Measurements from ENCODE around the gene LTBP4.

LTBP4 gene

GRCh38 chr19:40633207-40633606 lies 32.0 kb downstream of the LTBP4 start:
- TF ChIP-seq CTCF (IDR thresholded peaks at IDR 0.05; ENCODE audit: low read depth, low read length, missing control alignments) = no peak
- DNase-seq (ENCODE audit: low read depth) = no peak
- no peak overlapping the region for H3K4me3 ChIP-seq (ENCODE audit: low read depth, low read length)

GRCh38 chr19:40638327-40638726 lies 37.2 kb downstream of the LTBP4 start:
- H3K4me3 ChIP-seq (ENCODE audit: low read depth, low read length) = no peak overlapping the region
- no peak for TF ChIP-seq CTCF (IDR thresholded peaks at IDR 0.05; ENCODE audit: low read depth, low read length, missing control alignments)
- no peak for DNase-seq (ENCODE audit: low read depth)

- no peak for DNase-seq (ENCODE audit: low read depth)
- TF ChIP-seq CTCF (IDR thresholded peaks at IDR 0.05; ENCODE audit: low read depth, low read length, missing control alignments) = no peak
- no peak overlapping the region for H3K4me3 ChIP-seq (ENCODE audit: low read depth, low read length)
Measured at GRCh38 chr19:40639638-40639982, 38.4 kb downstream of the LTBP4 start.

GRCh38 chr19:40640744-40641143 lies 39.6 kb downstream of the LTBP4 start:
- no peak overlapping the region for H3K4me3 ChIP-seq (ENCODE audit: low read depth, low read length)
- DNase-seq (ENCODE audit: low read depth) = no peak
- no peak for TF ChIP-seq CTCF (IDR thresholded peaks at IDR 0.05; ENCODE audit: low read depth, low read length, missing control alignments)

- H3K4me3 ChIP-seq (ENCODE audit: low read depth, low read length) = no peak overlapping the region
- no peak for DNase-seq (ENCODE audit: low read depth)
- TF ChIP-seq CTCF (IDR thresholded peaks at IDR 0.05; ENCODE audit: low read depth, low read length, missing control alignments) = no peak
Measured at GRCh38 chr19:40641281-40641680, 40.1 kb downstream of the LTBP4 start.

- H3K4me3 ChIP-seq (ENCODE audit: low read depth, low read length) = no peak overlapping the region
- no peak for TF ChIP-seq CTCF (IDR thresholded peaks at IDR 0.05; ENCODE audit: low read depth, low read length, missing control alignments)
- no peak for DNase-seq (ENCODE audit: low read depth)
Measured at GRCh38 chr19:40642051-40642706, 41.0 kb downstream of the LTBP4 start.

GRCh38 chr19:40642757-40643305 lies 41.7 kb downstream of the LTBP4 start:
- no peak for TF ChIP-seq CTCF (IDR thresholded peaks at IDR 0.05; ENCODE audit: low read depth, low read length, missing control alignments)
- no peak for DNase-seq (ENCODE audit: low read depth)
- no peak overlapping the region for H3K4me3 ChIP-seq (ENCODE audit: low read depth, low read length)
